RWPE2 (cell line): ENCODE measurements around the gene PLCB4.

Experiments used
- ATAC-seq: fragments of 200-7000 bp; cut with Tn5 transposase; 3 replicates; pipeline ENCODE4 v1.9.1; 2021; ENCODE audit warnings: low read depth
- DNase-seq: peaks from one replicate; pipeline ENCODE4 v3.0.0-alpha.2; 2020; ENCODE audit warnings: low spot score
- H3K27ac ChIP-seq: fragments of 450-650 bp; 2 replicates; pipeline ENCODE4 v1.5.1; 2017; ENCODE audit warnings: mild to moderate bottlenecking; ENCODE audit not compliant: poor library complexity, severe bottlenecking
- H3K27me3 ChIP-seq: fragments of 250-450 bp; sonication (Bioruptor Pico); 2 replicates; pipeline ENCODE4 v1.5.1; 2021; ENCODE audit warnings: mild to moderate bottlenecking, moderate library complexity; ENCODE audit not compliant: insufficient read depth, poor library complexity, severe bottlenecking
- H3K36me3 ChIP-seq: fragments of 250-450 bp; sonication (Bioruptor Pico); 2 replicates; pipeline ENCODE4 v1.5.1; 2020; ENCODE audit warnings: low read depth, mild to moderate bottlenecking, moderate library complexity
- H3K4me1 ChIP-seq: fragments of 250-450 bp; sonication (Bioruptor Pico); 2 replicates; pipeline ENCODE4 v1.5.1; 2021; ENCODE audit warnings: mild to moderate bottlenecking, moderate library complexity; ENCODE audit not compliant: insufficient read depth, poor library complexity, severe bottlenecking
- H3K4me3 ChIP-seq: fragments of 250-450 bp; sonication (Bioruptor Pico); 2 replicates; pipeline ENCODE4 v1.5.1; 2021; ENCODE audit warnings: mild to moderate bottlenecking, moderate library complexity; ENCODE audit not compliant: severe bottlenecking
- H3K9me3 ChIP-seq: fragments of 250-450 bp; sonication (Bioruptor Pico); 2 replicates; pipeline ENCODE4 v1.5.1; 2021; ENCODE audit warnings: mild to moderate bottlenecking, moderate library complexity; ENCODE audit not compliant: severe bottlenecking
- CTCF ChIP-seq: fragments of 450-650 bp; IDR thresholded peaks from one replicate; pipeline ENCODE4 v1.5.1; 2017; ENCODE audit warnings: mild to moderate bottlenecking, moderate library complexity; ENCODE audit not compliant: poor library complexity, severe bottlenecking

Gene PLCB4

DNA sequence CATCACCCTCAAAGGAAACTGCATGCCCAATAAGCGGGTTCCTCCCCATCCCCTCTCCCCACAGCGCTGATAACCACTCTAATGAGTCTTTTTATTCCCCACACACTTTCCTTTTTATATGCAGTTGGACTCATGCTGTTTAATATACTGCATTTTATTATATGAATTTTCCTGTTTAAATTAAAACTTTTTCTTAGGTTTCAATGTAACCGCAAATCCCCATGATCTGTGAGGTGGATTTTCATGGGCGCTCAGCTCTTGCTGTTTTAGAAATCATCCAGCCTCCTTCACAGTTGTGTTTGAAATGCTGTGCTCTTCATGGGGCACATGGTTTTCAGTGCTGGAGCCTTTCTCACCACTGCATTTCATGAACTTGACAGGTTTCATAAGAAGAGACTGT is 280.4 kb downstream of the PLCB4 start:
- Histone ChIP-seq H3K36me3 (peaks cover 8% of the 10 kb centered on the region; the same call in 1 of the 2 replicates), H3K4me1 (peaks cover 8% of the 10 kb centered on the region), H3K27me3 (no peaks in the 10 kb centered on the region), H3K4me3 (no peak overlapping the region), H3K9me3 (no peaks in the 10 kb centered on the region), H3K27ac (no peak overlapping the region)
- no peak for TF ChIP-seq CTCF
- DNase-seq: no peak
- no peak for ATAC-seq

DNA sequence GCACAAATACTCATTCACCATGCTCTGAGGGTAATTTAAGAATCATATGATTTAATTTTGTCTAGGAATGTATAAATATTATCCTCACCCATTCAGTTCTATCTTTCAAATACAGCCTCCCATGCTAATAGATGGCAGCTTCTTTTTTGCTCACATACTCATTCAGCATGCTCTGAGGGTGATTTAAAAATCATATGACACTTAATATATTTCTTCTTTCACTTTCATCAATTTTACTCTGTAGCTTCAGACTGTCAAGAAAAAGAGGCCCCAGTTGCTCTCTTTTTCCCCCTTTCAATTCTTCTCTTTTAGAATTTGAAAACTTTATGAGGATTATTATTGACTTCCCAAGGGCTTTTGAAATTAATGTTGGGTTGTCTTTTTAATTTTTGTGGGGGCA is 283.9 kb downstream of the PLCB4 start:
- DNase-seq (no peak), ATAC-seq (no peak)
- Histone ChIP-seq H3K9me3 (no peaks in the 10 kb centered on the region), H3K36me3 (peaks cover 8% of the 10 kb centered on the region; the same call in 1 of the 2 replicates), H3K27me3 (no peaks in the 10 kb centered on the region), H3K4me3 (no peak overlapping the region), H3K4me1 (no peaks in the 10 kb centered on the region), H3K27ac (no peak overlapping the region)
- TF ChIP-seq CTCF: no peak

- H3K4me1 ChIP-seq: no peaks in the 10 kb centered on the region
- H3K36me3 ChIP-seq: peaks cover 12% of the 10 kb centered on the region; the same call in 1 of the 2 replicates
- no peak overlapping the region for H3K27ac ChIP-seq
- no peak for ATAC-seq
- H3K9me3 ChIP-seq: no peaks in the 10 kb centered on the region
- DNase-seq: no peak
- no peak overlapping the region for H3K4me3 ChIP-seq
- TF ChIP-seq CTCF: no peak
- no peaks in the 10 kb centered on the region for H3K27me3 ChIP-seq
Measured at GRCh38 chr20:9353180-9353915, 284.5 kb downstream of the PLCB4 start.

- ATAC-seq (0 out of 3 replicates have a peak, but pooled peaks have one; percentile 21), DNase-seq (no peak)
- Histone ChIP-seq H3K4me1 (no peaks in the 10 kb centered on the region), H3K9me3 (no peaks in the 10 kb centered on the region), H3K27me3 (no peaks in the 10 kb centered on the region), H3K4me3 (no peak overlapping the region), H3K36me3 (peaks cover 12% of the 10 kb centered on the region; the same call in 1 of the 2 replicates), H3K27ac (no peak overlapping the region)
- TF ChIP-seq CTCF: no peak
Measured at GRCh38 chr20:9353916-9354276, 285.0 kb downstream of the PLCB4 start.

GRCh38 chr20:9354579-9354978 is 285.7 kb downstream of the PLCB4 start:
- Histone ChIP-seq H3K4me1 (no peaks in the 10 kb centered on the region), H3K27me3 (no peaks in the 10 kb centered on the region), H3K9me3 (no peaks in the 10 kb centered on the region), H3K27ac (no peak overlapping the region), H3K4me3 (no peak overlapping the region), H3K36me3 (peaks cover 18% of the 10 kb centered on the region; the same call in 1 of the 2 replicates)
- DNase-seq: no peak
- TF ChIP-seq CTCF: peak; percentile 23
- no peak for ATAC-seq
